Fibroblast of gingiva (primary cell): Measurements from ENCODE around the gene ORM1.
"Not testable (repeated sequence)": the region's sequence is repeated elsewhere in the genome, so short reads cannot be mapped to it uniquely, and the experiment has no call there.

Experiments used
- DNase-seq: peaks from one replicate; pipeline ENCODE4 v3.0.0-alpha.2; 2011; ENCODE audit warnings: low read depth

The ORM1 gene

DNA sequence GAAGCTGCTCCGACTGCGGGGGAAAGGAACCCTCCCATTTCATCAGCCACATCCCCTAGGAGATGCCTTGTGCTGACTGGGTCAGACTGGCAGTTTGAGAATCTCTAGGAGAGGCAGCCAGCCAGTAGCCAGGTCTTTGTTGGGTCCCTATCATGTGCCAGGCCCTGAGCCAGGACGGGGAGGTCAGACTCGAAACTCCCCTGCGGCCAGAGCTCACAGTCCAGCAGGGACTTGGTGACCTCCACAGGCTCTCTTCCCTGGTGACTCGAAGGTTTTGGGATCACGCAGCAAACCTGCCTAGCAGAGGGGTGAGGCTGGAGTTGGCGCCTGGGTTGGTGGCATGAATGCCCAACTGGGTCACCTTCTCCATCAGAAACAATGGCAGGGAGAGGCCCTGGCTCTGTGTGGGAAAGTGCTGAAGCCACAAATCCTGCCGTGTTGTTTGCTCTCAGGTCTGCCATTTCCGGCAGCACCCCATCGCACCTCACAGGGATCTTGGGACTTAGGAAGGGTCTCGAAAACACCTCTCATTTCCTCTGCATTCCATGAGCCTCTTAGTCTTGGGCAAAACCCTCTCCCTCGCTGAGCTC lies 14.4 kb upstream of the ORM1 start:
- no peak for DNase-seq

DNA sequence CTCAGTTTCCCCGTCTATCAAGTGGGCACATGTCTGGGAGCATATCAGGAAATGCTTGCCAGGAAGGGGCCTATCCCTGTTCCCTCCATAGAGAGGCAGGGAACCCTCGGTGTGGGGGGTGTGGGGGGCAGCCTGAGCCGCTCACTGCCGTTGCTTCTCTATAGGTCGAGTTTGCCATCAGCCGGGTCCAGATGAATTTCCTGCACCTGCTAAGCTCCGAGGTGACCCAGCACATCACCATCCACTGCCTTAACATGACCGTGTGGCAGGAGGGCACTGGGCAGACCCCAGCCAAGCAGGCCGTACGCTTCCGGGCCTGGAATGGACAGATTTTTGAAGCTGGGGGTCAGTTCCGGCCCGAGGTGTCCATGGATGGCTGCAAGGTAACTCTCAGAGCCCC lies 13.8 kb upstream of the ORM1 start:
- DNase-seq, result no peak

DNA sequence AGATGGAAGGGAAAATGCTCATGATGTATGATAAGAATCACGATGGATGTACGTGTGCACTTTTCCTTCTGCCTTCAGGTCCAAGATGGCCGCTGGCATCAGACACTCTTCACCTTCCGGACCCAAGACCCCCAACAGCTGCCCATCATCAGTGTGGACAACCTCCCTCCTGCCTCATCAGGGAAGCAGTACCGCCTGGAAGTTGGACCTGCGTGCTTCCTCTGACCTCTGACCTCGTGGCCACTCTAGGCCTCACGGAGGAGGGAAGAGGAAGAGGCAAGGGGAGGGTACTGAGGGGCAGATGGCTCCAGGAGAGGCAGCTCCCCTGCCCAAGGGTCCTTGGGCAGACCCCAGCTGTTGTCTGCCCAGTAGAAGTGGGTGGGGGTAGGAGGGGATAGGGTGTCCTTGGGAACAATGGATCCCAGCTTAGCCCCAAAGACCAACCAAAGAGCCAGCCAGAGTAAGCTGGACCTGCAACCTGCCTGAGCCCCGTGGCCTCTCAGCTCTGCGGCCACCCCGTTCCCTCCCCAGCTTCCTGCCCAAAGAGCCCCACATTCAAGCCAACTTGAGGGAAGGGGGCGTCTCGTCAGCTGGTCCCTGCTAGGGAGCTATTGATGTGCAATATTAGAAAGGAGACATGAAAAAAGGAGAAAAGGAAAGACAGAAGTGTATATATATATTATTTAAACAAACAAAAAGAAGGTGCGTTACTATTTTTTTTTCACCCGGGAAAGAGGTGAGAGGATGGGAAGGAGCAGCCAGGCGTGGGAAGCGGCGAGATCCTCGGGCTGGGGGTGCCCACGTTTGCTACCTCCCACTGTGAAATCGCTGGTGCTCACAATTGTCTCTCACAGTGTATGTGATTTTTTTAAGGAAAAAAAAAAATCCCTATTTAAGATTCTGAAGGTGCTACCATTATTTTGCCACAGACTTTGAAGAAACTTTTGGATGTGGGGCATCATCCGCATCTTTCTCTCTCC lies 12.1 kb upstream of the ORM1 start:
- DNase-seq, result no peak

DNA sequence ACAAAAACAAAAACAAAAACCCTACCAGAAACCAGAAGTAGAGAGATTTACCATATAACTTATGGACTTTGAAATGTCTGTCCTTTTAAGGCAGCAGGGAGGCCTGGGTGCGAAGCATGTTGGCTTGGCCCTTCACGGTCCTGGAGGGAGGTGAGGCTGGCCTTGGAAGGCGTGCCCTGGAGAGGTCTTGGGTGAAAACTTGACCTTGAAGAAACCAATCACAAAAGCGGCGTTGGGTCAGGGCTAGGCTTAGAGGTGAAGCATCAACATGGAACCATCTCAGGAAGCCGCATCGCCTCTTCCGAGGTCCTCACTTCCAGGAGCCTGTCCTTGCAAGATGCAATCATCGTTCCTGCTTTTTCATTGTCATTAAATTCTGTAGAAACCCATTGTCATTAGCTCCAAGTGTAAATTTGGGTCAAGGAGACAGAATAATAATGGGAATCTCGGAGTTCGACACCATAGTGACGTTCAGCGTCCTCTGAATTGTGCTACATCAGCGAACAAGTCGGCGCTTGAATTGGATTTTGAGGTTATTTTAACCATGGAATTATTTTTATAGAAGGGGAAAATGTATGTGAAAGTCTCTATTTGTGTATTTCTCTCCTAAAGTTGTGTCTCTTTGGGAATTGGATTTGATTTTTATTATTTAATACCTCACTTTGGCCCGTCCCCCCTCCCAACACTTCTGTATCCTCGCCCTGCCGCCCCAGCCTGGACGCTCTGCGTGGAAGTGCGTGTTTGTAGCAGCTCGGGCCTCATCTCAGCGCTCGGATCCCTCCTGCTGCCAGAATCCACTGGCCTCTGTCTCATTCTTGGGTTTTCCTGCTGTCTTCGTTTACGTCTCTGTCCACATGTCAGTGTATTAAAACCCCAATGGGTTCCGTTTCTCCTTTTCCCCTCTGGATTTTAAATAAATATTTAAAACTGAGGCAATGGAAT lies 11.1 kb upstream of the ORM1 start:
- no peak for DNase-seq

DNA sequence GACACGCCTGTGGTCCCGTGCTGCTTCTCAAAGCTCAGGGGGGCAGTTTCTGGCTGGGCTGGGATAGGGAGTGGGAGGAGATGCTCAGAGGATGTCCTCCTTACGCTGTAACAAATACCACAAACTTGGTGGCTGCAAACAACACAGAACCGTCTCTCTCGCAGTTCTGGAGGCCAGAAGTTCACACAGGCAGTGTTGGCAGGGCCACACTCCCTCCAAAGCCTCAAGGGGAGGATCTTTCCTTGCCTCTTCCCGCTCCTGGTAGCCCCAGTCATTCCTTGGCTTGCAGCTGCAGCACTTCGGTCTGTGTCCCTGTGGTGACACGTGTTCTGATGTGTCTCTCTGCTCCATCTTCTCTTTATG lies 10.4 kb upstream of the ORM1 start:
- no peak for DNase-seq

DNA sequence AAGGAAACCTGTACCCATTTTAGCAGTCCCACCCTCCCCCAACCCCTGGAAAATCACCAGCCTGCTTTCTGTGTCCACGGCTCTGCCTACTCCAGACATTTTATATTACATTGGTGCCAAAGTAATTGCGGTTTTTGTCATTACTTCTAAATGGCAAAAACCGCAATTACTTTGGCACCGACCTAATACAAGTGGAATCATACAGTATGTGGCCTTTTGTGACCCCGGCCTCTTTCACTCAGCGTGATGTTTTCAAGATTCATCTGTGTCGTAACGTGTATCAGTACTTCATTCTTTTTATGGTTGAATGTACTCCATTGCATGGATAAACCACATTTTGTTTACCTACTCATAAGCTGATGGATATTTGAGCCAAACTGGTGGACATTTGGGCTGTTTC lies 9.7 kb upstream of the ORM1 start:
- no peak for DNase-seq

DNA sequence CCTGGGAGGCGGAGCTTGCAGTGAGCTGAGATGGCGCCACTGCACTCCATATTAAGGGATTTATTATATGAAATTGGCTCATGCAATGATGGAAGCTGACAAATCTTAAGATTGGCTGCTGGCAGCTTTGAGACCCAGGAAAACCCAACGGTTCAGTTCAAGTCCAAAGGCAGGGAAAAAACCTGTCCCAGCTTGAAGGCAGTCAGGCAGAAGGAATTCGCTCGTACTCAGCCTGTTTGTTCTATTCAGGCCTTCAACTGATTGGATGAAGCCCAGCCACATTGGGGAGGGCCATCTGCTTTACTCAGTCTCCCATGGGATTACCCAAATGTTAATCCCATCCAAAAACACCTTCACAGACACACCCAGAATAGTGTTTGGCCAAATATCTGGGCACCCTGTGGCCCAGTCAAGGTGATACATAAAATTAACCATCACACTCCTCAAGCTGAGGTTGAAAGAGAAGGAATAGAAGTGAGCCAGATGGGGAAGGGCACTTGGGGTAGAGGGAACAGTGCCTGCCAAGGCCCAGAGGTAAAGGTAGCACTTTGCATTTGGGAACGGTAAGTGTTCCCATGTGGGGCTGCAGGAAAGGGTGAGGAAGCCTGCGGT lies 8.5 kb upstream of the ORM1 start:
- DNase-seq, result no peak

DNA sequence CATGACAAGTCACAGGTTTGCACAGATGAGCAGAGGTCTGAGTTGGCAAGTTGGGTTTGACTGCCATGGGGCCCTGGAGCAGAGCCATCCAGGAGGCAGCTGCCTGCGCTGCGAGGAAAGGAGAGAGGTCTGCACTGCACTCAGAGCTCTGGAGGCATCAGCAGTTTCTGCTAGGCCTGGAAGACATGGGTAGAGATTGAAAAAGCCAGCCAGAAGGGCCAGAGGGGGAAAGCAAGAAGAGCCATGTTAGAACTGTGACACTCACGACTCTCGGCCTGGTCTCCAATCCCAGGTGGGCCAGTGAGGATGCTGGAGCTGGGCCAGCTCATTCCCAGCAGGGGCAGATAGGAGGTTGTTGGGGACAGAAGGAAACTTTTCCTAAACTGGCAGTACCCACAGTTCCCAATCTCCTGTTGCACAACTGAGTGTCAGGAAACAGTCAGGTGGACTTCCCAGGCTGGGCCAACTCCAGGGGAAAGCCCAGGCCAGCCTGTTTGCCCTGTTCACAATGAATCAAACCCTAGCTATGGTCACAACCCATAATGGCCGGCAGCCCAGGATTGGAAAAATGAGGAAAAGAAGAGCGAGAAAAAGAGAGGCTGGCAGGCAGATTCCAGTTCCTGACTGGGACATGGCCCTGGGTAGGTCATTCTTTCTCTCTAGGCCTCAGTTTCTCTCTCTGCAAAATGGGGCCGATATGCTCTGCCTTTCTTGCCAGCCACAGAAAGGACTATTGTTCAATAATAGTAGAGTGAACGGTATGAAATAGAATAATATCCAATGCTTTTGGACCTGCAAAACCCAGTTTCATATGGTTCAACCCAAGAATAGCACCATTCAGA lies 7.8 kb upstream of the ORM1 start:
- peak; percentile 56 for DNase-seq

DNA sequence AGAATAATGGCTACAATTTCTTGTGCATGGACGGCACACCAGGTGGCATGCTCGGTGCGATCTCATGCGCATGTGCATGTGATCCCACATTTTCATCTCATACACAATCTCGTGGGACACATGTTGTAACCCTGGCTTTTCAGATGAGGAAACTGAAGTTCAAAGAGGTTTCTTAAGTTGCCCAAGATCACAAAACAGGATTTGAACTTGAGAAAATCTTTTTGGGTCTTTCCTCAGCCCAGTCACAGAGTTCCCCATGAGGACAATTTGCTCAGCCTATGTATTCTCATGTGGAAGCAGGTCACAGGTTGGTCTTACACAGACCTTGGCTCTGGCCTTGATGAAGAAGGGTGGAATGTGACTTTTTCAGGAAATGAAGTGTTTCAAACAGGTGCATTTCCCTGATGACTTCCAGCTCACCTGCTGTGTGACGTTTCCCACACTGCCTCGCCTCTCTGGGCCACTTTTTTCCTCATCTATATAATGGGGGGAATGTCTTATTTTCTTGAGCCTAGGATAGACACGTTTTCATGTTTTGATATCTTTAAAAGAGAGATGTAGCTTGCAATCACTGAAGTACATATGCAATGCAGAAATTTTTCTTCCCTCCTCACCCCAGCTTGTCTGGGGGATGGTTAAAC lies 7.1 kb upstream of the ORM1 start:
- no peak for DNase-seq

DNA sequence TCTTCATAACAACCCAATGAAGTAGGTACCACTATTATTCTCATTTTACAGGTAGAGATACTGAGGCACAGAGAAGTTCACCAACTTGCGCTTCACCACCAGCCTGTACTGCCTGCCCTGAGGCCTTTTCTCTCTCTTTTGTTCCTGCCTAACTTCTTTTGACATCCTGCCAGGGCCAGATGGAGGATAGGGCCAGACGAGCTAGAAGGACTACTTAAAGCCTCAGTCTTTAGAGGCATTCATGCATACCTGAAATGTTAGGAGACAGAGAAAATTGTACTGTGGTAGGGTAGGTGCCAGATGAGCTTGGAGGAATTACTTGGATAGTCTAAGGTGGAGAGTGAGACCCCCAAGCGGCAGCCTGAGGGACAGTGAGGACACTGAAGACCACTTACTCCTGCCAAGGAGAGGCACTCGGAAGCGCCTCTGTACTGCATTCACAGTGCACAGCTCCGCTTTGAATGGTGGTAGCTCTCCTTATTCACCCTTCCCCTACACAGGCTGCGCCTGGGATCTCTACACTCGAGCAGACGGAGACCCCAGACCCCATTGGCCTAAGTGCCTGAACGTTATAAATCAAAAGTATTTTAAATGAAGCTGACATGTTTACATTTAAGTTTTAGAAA lies 6.2 kb upstream of the ORM1 start:
- no peak for DNase-seq

DNA sequence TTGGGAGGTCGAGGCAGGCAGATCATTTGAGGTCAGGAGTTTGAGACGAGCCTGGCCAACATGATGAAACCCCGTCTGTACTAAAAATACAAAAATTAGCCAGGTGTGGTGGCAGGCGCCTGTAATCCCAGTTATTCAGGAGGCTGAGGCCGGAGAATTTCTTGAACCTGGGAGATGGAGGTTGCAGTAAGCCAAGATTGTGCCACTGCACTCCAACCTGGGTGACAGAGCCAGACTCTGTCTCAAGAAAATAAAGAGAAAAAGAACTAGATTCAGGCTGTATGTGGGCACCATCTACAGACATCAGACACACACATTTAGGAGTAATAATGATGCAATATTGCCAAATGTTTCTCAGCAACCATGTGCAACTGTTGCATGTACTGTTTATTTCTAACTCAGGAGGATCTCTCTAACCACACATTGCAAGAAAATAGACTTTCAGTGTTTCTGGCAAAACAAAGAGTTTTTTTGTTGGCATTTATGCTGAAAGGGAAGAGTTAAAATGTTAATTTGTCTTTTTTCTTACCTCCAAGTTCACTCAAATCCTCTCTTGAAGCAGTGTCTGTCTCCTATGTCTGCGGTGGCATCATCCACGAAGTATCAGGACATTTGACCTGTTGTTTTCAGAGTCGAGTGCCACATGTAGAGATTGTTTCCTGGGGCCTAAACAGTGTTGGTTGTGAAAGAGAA lies 5.1 kb upstream of the ORM1 start:
- DNase-seq, result peak; percentile 90

DNA sequence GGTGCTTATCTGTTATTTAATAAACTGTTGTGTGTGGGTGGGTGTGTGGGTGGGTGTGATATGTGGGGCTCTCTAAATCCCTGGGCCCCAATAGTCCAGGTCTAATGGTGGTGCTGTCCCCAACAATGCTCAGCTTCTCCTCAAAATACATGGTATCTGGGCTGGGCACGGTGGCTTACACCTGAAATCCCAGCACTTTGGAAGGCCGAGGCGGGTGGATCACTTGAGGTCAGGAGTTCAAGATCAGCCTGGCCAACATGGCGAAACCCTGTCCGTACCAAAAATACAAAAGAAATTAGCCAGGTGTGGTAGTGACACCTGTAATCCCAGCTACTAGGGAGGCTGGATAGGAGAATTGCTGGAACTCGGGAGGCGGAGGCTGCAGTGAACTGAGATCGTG lies 4.5 kb upstream of the ORM1 start:
- no peak for DNase-seq

DNA sequence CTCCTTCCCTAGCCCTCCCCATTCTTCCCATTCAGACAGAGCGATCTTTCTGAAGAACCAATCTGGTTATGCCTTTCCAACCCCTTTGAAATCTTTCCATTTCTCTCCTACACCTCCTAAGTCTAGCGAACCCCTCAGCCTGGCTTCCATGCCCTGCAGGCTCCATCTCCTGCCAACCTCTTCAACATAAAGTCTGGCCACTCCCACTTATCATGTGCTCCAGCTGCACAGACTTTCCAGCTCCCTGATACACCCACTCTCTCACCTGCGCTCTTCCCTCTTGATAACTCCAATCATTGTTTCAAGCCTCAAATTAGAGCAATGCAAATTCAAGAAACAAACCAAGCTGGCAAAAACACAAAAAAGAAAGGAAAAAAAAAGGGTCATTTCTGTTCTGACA lies 3.8 kb upstream of the ORM1 start:
- DNase-seq, result no peak

DNA sequence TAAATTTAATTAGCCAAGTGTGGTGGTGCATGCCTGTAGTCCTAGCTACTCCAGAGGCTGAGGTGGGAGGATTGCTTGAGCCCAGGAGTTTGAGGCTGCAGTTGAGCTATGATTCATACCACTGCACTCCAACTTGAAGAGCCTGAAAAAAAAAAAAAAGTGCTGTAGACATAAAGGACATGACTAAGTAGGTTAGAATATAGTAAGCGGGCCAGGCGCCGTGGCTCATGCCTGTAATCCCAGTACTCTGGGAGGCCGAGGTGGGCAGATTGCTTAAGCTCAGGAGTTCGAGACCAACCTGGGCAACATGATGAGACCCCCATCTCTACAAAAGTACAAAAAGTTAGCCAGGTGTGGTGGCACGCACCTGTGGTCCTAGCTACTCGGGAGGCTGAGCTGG lies 2.2 kb upstream of the ORM1 start:
- DNase-seq, result not testable (repeated sequence)

DNA sequence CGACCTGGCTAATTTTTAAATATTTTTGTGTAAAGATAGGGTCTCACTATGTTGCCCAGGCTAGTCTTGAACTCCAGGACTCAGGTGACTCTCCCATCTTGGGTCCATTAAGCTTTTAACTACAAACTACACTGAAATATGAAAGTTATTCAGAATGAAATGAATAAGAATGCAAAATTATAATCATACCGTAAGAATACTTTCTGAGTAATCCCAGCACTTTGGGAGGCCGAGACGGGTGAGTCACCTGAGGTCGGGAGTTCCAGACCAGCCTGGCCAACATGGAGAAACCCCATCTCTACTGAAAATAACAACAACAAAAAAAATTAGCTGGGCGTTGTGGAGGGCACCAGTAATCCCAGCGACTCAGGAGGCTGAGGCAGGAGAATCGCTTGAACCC lies 1.1 kb upstream of the ORM1 start:
- peak; percentile 29 for DNase-seq

DNA sequence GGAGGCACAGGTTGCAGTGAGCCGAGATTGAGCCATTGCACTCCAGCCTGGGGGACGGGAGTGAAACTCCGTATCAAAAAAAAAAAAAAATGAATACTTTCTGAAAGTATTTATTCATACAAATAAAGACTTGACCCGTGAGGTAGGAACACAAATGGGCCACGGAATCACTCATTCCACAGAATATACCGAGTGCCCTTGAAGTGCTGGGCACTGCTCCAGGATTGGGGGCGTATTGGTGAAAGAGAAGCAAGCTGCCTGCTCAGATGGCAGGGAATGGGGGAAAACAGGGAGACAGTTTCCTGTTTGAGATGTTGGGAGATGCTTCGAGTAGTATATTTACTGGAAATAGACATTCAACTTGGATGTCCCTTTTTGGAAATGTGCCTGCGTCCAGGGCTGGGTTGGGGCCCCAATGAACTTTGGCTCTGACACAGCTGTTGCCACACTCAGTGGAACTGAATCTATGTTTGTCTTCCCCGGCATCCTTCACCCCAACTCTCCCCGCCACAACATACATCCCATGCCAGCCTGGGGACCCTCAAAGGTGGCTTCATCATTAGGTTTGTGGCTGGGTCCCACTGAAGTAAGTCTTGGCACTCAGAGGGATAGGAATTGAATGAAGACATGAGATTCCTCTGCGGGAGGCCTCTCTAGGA lies 609 bp upstream of the ORM1 start:
- not testable (repeated sequence) for DNase-seq

DNA sequence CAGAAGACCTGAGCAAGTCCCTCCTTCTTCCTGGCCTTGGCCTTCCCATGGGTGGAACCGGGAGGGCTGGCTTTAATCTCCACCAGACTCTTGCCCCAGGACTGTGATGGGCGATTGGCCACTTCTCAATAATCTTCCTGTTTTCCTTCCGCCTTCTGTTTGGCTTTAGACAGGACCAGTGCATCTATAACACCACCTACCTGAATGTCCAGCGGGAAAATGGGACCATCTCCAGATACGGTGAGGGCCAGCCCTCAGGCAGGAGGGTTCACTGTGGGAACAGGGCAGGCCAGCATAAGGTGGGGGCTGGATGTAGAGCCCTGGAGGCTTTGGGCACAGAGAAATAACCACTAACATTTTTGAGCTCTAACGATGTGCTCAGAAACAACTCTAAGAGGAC lies 951 bp downstream of the ORM1 start:
- not testable (repeated sequence) for DNase-seq

DNA sequence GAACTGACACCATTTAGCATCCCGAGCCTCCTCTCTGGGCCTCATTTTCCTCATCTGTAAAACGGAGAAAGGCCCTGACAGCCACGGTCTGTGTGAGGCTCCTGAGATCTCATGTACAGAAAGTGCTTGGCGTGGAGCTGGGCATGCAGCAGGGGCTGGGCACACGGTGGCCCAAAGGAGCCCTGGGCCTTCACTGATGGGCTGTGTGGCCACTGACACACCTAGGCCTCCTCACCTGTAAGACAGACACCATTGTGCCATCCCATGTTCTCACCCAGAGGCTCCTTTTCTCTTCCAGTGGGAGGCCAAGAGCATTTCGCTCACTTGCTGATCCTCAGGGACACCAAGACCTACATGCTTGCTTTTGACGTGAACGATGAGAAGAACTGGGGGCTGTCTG lies 1.6 kb downstream of the ORM1 start:
- DNase-seq, result no peak

DNA sequence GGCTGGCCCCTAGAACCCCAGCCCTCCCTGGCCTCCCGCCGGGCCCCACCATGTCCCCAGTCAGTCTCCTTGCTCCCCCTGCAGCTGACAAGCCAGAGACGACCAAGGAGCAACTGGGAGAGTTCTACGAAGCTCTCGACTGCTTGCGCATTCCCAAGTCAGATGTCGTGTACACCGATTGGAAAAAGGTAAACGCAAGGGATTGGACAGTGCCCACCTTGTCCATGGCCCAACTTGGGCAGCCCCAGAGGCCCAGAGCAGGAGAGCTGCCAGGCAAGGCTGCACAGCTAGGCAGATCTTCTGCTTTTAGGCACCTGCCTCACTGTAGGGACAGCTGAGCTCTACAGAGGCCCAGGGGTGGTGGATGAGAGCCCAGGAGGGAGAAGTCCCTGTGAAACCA lies 2.1 kb downstream of the ORM1 start:
- not testable (repeated sequence) for DNase-seq
